HTR-8/SVneo (cell line): ENCODE results near the gene TP63.
"Not testable (repeated sequence)": the region's sequence is repeated elsewhere in the genome, so short reads cannot be mapped to it uniquely, and the experiment has no call there.

Experiments used
- DNase-seq: peaks from one replicate; pipeline ENCODE4 v3.0.0; 2011; ENCODE audit warnings: low spot score, mixed read lengths; ENCODE audit not compliant: insufficient read length
- FAIRE-seq: peaks from 2 replicates; lab custom pipeline; 2011; peaks lifted over from hg19 to GRCh38; lab: Jason Lieb, UNC

Gene TP63

GRCh38 chr3:189631373-189631408 lies at the start of gene TP63:
TSS of gene TP63 (plus strand) at chr3:189631389. CDS start at chr3:189631516, 127 bp downstream.
- no peak for FAIRE-seq
- no peak for DNase-seq

- DNase-seq (no peak), FAIRE-seq (no peak)
Observed at GRCh38 chr3:189582179-189582578, 49.0 kb upstream of the TP63 start.

- FAIRE-seq (no peak), DNase-seq (no peak)
Observed at GRCh38 chr3:189584645-189585044, 46.5 kb upstream of the TP63 start.

- FAIRE-seq (no peak), DNase-seq (no peak)
Observed at GRCh38 chr3:189586941-189587663, 44.1 kb upstream of the TP63 start.

GRCh38 chr3:189587664-189588040 lies 43.5 kb upstream of the TP63 start:
- DNase-seq (no peak), FAIRE-seq (no peak)

- FAIRE-seq (no peak), DNase-seq (no peak)
Observed at GRCh38 chr3:189588070-189588469, 43.1 kb upstream of the TP63 start.

GRCh38 chr3:189588475-189589178 lies 42.6 kb upstream of the TP63 start:
- peak; percentile 17 for DNase-seq
- FAIRE-seq = no peak

GRCh38 chr3:189589179-189589569 lies 42.0 kb upstream of the TP63 start:
- FAIRE-seq (no peak), DNase-seq (no peak)

- FAIRE-seq = no peak
- no peak for DNase-seq
Observed at GRCh38 chr3:189590223-189590622, 41.0 kb upstream of the TP63 start.

GRCh38 chr3:189593581-189593980 lies 37.6 kb upstream of the TP63 start:
- DNase-seq (no peak), FAIRE-seq (no peak)

- not testable (repeated sequence) for FAIRE-seq, DNase-seq
Observed at GRCh38 chr3:189596078-189596979, 34.9 kb upstream of the TP63 start.

GRCh38 chr3:189597918-189598317 lies 33.3 kb upstream of the TP63 start:
- DNase-seq = no peak
- no peak for FAIRE-seq

GRCh38 chr3:189598530-189599225 lies 32.5 kb upstream of the TP63 start:
- no peak for FAIRE-seq
- DNase-seq = no peak

GRCh38 chr3:189602471-189602870 lies 28.7 kb upstream of the TP63 start:
- no peak for FAIRE-seq
- no peak for DNase-seq

GRCh38 chr3:189605717-189606116 lies 25.5 kb upstream of the TP63 start:
- DNase-seq = no peak
- no peak for FAIRE-seq

- FAIRE-seq (no peak), DNase-seq (no peak)
Observed at GRCh38 chr3:189606774-189607173, 24.4 kb upstream of the TP63 start.

GRCh38 chr3:189612641-189613040 lies 18.5 kb upstream of the TP63 start:
- FAIRE-seq, DNase-seq: not testable (repeated sequence)

- DNase-seq = no peak
Observed at GRCh38 chr3:189613122-189613521, 18.1 kb upstream of the TP63 start.

GRCh38 chr3:189621948-189622603 lies 9.1 kb upstream of the TP63 start:
- DNase-seq (no peak), FAIRE-seq (no peak)

More at GRCh38 chr3:189613122-189613521, 18.1 kb upstream of the TP63 start:
- FAIRE-seq = no peak

GRCh38 chr3:189622629-189623028 lies 8.6 kb upstream of the TP63 start:
- FAIRE-seq = no peak
- DNase-seq = no peak
